ENCODE results near the gene DUOX2.

DNA sequence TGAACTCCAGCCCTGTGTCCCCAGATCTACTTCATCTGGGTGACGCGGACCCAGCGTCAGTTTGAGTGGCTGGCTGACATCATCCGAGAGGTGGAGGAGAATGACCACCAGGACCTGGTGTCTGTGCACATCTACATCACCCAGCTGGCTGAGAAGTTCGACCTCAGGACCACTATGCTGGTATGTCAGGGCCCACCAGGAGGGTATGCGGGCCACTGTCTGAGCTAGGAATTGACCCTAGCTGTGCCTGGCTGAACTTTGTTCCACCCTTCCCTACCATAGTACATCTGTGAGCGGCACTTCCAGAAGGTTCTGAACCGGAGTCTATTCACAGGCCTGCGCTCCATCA, 49.5 kb upstream of the DUOX2 start:
- no peak for TF ChIP-seq POLR2A (IDR thresholded peaks at IDR 0.05)
- TF ChIP-seq, protein P1, sequence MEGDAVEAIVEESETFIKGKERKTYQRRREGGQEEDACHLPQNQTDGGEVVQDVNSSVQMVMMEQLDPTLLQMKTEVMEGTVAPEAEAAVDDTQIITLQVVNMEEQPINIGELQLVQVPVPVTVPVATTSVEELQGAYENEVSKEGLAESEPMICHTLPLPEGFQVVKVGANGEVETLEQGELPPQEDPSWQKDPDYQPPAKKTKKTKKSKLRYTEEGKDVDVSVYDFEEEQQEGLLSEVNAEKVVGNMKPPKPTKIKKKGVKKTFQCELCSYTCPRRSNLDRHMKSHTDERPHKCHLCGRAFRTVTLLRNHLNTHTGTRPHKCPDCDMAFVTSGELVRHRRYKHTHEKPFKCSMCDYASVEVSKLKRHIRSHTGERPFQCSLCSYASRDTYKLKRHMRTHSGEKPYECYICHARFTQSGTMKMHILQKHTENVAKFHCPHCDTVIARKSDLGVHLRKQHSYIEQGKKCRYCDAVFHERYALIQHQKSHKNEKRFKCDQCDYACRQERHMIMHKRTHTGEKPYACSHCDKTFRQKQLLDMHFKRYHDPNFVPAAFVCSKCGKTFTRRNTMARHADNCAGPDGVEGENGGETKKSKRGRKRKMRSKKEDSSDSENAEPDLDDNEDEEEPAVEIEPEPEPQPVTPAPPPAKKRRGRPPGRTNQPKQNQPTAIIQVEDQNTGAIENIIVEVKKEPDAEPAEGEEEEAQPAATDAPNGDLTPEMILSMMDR (IDR thresholded peaks at IDR 0.05) = no peak

All from lower leg skin (tissue), 3 donors.